A673 (cell line): Measurements from ENCODE around the gene IKZF3.

Experiments
- EZH2 ChIP-seq: fragments of 200-600 bp; sonication (generic); IDR thresholded peaks from 2 replicates; pipeline ENCODE4 v1.6.1; 2017; ENCODE audit warnings: borderline replicate concordance, low read depth, mild to moderate bottlenecking, mixed read lengths, antibody characterized with exemption, low read length; ENCODE audit not compliant: poor library complexity, severe bottlenecking
- TF ChIP-seq, protein P1 (sequence below): fragments of 300-800, 200-600 bp; sonication (generic); conservative IDR thresholded peaks from 2 replicates; pipeline ENCODE4 v1.5.1; 2017; ENCODE audit warnings: low read depth, mild to moderate bottlenecking, antibody characterized with exemption, low read length, moderate library complexity, mixed read lengths

DNA sequence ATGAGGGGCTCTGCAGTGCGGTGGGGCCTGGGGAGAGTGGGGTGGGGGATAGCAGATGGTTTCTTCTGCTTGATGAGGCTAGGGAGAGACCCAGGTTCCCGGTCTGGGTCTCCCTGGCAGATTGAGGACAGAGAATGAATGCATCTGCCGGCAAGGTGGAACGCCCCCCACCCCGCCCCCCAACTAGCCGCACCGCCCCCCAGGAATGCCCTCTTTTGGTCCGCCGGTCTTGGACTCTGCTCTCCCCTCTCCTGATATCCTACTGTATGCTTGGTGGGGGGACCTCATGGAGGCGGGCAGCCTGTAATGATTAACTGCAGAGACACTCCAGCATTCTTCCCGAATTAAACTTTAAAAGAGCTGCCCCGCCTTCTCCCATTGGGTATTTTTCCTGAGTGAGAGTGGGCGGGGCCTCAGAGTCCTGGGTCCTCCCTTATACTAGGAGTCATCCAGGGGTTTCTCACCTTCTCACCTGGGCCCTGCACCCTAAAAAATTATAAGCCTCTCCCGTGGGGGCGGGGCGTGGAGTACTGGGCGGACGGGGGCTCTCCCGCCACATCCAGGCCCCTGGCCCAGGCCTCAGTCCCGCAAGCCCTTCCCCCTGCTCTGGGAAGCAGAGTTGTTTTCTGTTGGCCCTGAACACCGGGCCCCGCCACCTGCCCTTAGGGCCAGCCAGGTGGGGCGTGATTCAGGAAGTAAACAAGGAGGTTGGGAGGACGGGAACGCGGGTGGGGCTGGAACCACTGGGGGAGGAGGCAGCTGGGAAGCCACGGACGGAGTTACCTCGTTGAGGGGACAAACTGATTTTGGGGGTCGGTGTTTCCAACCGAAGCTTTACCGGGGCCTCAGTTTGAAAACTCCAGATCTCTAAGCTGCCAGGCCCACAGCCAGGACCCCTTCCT is 124.9 kb downstream of the IKZF3 start:
- TF ChIP-seq, protein P1, sequence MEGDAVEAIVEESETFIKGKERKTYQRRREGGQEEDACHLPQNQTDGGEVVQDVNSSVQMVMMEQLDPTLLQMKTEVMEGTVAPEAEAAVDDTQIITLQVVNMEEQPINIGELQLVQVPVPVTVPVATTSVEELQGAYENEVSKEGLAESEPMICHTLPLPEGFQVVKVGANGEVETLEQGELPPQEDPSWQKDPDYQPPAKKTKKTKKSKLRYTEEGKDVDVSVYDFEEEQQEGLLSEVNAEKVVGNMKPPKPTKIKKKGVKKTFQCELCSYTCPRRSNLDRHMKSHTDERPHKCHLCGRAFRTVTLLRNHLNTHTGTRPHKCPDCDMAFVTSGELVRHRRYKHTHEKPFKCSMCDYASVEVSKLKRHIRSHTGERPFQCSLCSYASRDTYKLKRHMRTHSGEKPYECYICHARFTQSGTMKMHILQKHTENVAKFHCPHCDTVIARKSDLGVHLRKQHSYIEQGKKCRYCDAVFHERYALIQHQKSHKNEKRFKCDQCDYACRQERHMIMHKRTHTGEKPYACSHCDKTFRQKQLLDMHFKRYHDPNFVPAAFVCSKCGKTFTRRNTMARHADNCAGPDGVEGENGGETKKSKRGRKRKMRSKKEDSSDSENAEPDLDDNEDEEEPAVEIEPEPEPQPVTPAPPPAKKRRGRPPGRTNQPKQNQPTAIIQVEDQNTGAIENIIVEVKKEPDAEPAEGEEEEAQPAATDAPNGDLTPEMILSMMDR: no peak
- TF ChIP-seq EZH2: no peak
